WI38 (cell line): ENCODE results near the gene UBA7.
"Not testable (repeated sequence)": the region's sequence is repeated elsewhere in the genome, so short reads cannot be mapped to it uniquely, and the experiment has no call there.

Source experiments
- H3K4me3 ChIP-seq: 2 replicates; pipeline ENCODE4 v1.5.1; 2011; ENCODE audit warnings: low read depth, mild to moderate bottlenecking, control low read depth, low read length
- TF ChIP-seq, protein P1 (sequence below): IDR thresholded peaks from 2 replicates; pipeline ENCODE4 v1.5.1; 2012; ENCODE audit warnings: low read depth, mild to moderate bottlenecking, control low read depth, low read length

UBA7 gene

DNA sequence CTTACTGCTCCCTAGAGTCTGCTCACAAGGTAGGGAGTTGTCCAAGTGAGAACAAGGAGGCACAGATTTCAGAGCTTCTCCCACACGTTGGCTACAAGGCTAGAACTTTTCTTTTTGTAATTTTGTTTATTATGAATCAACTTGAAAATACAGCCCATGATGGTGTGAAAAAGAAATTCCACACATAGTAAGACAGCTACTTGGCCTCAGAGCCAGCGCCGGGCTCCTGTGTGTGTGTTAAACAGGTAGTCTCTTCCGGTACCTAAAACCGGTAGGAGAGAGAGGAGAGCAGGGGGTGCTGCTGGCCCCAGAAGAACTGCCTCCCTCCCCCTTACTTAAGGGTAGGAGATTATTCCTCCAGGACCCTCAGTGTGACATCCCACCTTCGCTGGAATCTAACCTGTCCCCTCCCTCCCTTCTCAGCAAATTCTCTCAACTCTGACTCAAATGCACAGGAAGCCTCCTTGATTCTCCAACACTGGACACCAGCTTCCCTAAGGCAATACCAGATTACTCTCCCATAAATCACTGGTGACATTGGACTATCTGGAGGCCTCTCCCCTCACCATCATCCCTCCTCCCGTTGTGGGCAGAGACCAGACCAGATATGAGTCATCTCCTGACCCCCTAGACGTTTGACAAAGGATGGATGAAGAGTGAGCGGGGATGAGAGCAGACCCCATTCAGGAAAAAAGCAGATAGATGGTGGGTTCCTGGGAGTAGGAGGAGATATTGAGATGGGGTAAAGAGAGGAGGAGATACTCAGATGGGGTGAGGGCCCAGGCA lies 22.9 kb downstream of the UBA7 start:
- TF ChIP-seq, protein P1, sequence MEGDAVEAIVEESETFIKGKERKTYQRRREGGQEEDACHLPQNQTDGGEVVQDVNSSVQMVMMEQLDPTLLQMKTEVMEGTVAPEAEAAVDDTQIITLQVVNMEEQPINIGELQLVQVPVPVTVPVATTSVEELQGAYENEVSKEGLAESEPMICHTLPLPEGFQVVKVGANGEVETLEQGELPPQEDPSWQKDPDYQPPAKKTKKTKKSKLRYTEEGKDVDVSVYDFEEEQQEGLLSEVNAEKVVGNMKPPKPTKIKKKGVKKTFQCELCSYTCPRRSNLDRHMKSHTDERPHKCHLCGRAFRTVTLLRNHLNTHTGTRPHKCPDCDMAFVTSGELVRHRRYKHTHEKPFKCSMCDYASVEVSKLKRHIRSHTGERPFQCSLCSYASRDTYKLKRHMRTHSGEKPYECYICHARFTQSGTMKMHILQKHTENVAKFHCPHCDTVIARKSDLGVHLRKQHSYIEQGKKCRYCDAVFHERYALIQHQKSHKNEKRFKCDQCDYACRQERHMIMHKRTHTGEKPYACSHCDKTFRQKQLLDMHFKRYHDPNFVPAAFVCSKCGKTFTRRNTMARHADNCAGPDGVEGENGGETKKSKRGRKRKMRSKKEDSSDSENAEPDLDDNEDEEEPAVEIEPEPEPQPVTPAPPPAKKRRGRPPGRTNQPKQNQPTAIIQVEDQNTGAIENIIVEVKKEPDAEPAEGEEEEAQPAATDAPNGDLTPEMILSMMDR = no peak
- H3K4me3 ChIP-seq = no peak overlapping the region

DNA sequence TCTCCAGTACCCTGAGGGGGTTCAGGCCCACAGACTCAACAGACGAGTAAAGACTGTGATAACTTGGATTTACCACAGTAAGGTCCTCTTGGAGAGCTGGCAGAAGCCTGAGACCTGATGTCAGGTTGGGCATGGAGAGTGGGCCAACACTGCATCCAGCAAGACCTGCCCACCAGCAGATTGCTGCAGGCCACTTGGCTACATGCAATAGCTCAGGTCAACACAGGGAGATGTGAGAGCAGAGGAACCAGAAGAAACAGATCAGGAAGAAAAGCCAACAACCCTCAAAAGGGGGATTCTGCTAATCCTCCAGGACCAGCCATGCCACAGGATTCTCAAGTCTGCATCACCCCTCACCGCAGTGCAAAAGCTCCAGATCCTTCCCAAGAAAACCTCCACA lies 25.7 kb downstream of the UBA7 start:
- TF ChIP-seq, protein P1 = no peak
- no peak overlapping the region for H3K4me3 ChIP-seq

DNA sequence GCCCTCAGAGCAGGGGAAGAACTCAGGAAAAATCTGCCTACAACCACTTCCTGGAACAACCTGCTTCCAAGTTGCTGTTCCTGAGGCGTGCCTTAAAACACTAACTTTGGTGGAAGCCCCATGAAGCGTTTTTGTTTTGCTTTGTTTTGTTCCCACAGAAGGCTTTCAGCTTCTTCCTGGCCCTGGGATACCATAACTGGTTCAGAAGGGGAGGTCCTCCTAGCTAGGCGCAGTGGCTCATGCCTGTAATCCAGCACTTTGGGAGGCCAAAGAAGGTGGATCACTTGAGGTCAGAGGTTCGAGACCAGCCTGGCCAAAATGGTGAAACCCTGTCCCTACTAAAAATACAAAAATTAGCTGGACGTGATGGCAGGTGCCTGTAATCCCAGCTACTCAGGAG lies 26.2 kb downstream of the UBA7 start:
- no peak overlapping the region for H3K4me3 ChIP-seq
- TF ChIP-seq, protein P1 = no peak

DNA sequence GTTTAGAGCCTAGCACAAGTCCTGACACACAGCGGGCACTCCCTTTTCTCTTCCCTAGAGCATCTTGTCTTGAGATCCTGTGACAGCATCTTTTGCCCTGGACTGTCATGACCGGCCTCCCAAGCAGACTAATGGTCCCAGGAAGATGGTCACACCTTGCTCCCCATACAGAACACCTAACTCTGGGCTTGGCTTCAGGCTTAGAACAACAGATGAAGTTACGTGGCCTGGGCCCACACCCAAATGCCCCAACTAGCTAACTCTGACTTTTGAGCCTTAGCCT lies 26.6 kb downstream of the UBA7 start:
- H3K4me3 ChIP-seq = no peak overlapping the region; the same call in 1 of the 2 replicates
- TF ChIP-seq, protein P1 = no peak

DNA sequence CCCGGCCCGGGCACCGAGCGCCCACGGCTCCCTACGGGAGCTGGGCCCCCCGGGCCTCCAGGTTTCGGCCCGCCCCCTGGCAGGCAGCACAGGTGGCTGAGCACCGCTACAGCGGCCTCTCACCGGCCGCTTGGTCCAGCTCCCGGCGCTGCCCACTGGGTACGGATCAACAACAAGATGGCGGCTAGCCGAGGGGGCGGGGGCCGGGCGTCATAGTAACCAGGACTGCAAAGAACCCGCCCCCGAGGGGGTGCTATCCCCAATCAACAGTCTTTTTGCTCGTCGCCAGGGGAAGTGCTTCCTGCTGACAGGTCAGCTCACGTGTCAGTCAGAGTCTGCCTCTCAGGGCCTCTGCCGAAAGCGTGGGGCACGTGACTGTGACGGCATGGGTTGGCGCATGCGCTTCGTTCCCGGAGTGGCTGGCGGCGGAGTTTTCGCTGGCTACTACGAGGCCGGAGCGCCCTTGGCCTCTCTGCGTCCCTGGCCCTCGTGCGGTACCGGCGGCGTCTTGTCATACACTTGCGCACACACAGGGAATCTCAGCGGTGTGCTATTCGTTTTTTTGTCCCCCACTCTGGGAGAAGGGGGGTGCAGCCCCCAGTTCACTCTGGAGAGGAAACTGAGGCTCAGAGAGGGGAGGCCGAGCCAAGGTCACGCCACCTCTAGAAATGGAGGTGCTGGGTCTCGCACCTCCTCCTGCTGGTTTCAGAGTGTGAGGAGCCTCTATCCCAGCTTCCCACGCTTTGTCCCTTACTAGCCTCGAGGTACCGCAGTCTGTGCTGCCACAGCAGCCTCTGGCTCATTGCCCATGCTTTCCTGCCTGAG lies 27.2 kb downstream of the UBA7 start, which contains the start of gene IP6K1:
IP6K1 (minus strand) TSS at position 186 of the 825 bp plus-strand sequence. CDS start 38,502 bp downstream, outside the sequence.
- TF ChIP-seq, protein P1 = no peak
- H3K4me3 ChIP-seq = peak within 1 kb of the TSS; percentile 92

DNA sequence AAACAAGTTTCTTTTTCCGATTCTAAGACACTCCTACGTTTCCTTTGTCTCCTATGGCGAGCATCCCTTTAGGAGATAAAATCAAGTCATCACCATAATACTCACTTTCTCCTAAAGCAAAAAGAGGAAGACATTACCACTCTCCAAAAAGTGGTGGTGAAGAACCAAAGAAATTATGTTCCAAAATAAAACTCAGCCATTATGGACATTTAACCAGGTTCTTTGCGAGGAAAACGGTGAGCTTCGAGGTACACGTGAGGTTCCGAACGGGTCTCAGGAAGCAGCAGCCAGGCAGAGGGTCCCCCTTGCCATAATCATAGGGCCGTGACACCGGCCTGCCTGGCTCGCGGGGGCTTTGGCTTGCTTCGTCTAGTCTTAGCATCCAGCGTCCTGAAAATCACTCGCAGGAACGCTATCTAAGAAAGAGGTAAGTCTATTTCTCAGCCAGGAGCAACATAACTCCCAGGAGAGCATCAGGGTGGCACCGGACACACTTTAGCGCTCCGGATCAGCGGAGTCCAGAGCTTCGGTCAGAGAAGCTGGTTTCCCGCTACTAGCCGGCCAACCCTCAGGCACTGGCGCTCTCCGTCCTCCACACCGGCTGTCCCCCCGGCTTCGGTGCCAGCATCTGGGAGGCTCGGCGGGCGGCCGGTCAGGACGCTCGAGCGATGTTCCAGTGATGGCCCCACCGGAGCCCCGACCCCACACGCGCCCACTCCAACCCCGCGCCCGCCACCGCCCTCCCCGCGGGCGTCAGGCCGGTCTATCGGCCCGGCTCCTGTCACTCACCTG lies 28.0 kb downstream of the UBA7 start:
- H3K4me3 ChIP-seq = peak overlapping the region; percentile 92
- TF ChIP-seq, protein P1 = no peak

DNA sequence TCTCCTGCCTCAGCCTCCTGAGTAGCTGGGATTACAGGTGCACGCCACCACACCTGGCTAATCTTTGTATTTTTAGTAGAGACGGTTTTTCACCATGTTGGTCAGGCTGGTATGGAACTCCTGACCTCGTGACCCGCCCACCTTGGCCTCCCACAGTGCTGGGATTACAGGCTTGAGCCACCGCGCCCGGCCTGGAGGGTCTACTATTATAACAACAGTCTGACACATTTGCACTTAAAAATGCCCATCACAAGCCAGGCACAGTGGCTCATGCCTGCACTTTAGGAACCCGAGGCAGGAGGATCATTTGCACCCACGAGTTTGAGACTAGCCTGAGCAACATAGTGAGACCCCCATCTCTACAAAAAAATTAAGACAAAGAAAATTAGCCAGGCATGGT lies 31.5 kb downstream of the UBA7 start:
- not testable (repeated sequence) for H3K4me3 ChIP-seq
